Suppressor macrophage treated with lipopolysaccharide for 4 hours (primary cell): Measurements from ENCODE around the gene RNGTT.

Experiments
- DNase-seq: peaks from one replicate; pipeline ENCODE4 v3.0.0-alpha.2; 2020

RNGTT gene

GRCh38 chr6:88712243-88712936 is 251.0 kb downstream of the RNGTT start:
- DNase-seq: no peak

- no peak for DNase-seq
Observed at GRCh38 chr6:88709819-88710246, 253.6 kb downstream of the RNGTT start.

- no peak for DNase-seq
Observed at GRCh38 chr6:88708197-88708744, 255.1 kb downstream of the RNGTT start.

GRCh38 chr6:88705601-88706000 is 257.8 kb downstream of the RNGTT start:
- DNase-seq: no peak

GRCh38 chr6:88704980-88705379 is 258.4 kb downstream of the RNGTT start:
- no peak for DNase-seq

- no peak for DNase-seq
Observed at GRCh38 chr6:88702956-88703556, 260.4 kb downstream of the RNGTT start.

- no peak for DNase-seq
Observed at GRCh38 chr6:88698661-88699060, 264.8 kb downstream of the RNGTT start.

- no peak for DNase-seq
Observed at GRCh38 chr6:88695937-88696336, 267.5 kb downstream of the RNGTT start.

- DNase-seq: no peak
Observed at GRCh38 chr6:88683734-88684133, 279.7 kb downstream of the RNGTT start.

- DNase-seq: no peak
Observed at GRCh38 chr6:88680654-88681053, 282.8 kb downstream of the RNGTT start.

- DNase-seq: no peak
Observed at GRCh38 chr6:88679841-88680240, 283.6 kb downstream of the RNGTT start.

GRCh38 chr6:88677356-88677755 is 286.1 kb downstream of the RNGTT start:
- no peak for DNase-seq

- no peak for DNase-seq
Observed at GRCh38 chr6:88671624-88672023, 291.8 kb downstream of the RNGTT start.

GRCh38 chr6:88670369-88670768 is 293.0 kb downstream of the RNGTT start:
- DNase-seq: no peak

GRCh38 chr6:88669475-88669874 is 293.9 kb downstream of the RNGTT start:
- no peak for DNase-seq

- DNase-seq: no peak
Observed at GRCh38 chr6:88666901-88667300, 296.5 kb downstream of the RNGTT start.

- no peak for DNase-seq
Observed at GRCh38 chr6:88665131-88665530, 298.3 kb downstream of the RNGTT start.

GRCh38 chr6:88663801-88664200 is 299.6 kb downstream of the RNGTT start:
- DNase-seq: no peak

GRCh38 chr6:88662653-88663174 is 300.7 kb downstream of the RNGTT start:
- DNase-seq: no peak

GRCh38 chr6:88662163-88662580 is 301.2 kb downstream of the RNGTT start:
- peak; percentile 4 for DNase-seq

- no peak for DNase-seq
Observed at GRCh38 chr6:88661136-88661535, 302.3 kb downstream of the RNGTT start.

GRCh38 chr6:88655586-88655985 is 307.8 kb downstream of the RNGTT start:
- DNase-seq: no peak

GRCh38 chr6:88653936-88654335 is 309.5 kb downstream of the RNGTT start:
- no peak for DNase-seq

- no peak for DNase-seq
Observed at GRCh38 chr6:88651400-88651799, 312.0 kb downstream of the RNGTT start.
